ENCODE data around the gene CATSPERB. TPM values are rescaled to one million over a fixed set of nuclear protein-coding genes. Genes with fewer than 3 reads are reported as not detected.

Gene CATSPERB
- total RNA-seq, 4 donors from 2014 or later = 0.11 to 2.9 (median 0.91) TPM

DNA sequence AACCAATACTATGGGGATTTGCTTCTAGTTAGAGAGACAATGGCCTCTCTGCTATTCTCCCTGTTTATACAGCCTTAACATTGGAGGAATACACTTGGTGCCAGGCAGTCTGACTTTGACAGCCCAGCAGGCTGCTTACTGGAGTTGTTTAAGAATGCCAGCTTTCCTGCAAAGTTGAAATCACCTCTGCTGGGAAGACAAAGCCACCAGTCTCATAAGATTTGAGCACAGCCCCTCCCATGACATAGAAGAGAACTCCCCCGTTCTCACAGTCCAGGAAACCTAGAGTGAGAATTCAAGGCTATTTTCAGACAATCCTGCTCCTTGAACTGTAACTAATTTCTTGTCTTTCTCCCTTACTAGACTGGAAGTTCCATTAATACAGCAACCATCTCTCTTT lies 21.1 kb upstream of the CATSPERB start:
- intact Hi-C loops (cut with DNase I) = no loop called here
- Histone ChIP-seq H3K27ac (replicated peaks in 1 of 4) (peak overlapping the region in 2 of 4 donors; percentile 4 to 11), H3K4me1 (peaks cover 0 to 24% (median 10%) of the 10 kb centered on the region in 4 donors), H3K9me3 (no peaks in the 10 kb centered on the region), H3K4me3 (no peak overlapping the region), H3K27me3 (no peaks in the 10 kb centered on the region), H3K36me3 (no peaks in the 10 kb centered on the region)
- no peak for TF ChIP-seq EP300 (IDR thresholded peaks at IDR 0.05)
- TF ChIP-seq, protein P1, sequence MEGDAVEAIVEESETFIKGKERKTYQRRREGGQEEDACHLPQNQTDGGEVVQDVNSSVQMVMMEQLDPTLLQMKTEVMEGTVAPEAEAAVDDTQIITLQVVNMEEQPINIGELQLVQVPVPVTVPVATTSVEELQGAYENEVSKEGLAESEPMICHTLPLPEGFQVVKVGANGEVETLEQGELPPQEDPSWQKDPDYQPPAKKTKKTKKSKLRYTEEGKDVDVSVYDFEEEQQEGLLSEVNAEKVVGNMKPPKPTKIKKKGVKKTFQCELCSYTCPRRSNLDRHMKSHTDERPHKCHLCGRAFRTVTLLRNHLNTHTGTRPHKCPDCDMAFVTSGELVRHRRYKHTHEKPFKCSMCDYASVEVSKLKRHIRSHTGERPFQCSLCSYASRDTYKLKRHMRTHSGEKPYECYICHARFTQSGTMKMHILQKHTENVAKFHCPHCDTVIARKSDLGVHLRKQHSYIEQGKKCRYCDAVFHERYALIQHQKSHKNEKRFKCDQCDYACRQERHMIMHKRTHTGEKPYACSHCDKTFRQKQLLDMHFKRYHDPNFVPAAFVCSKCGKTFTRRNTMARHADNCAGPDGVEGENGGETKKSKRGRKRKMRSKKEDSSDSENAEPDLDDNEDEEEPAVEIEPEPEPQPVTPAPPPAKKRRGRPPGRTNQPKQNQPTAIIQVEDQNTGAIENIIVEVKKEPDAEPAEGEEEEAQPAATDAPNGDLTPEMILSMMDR (IDR thresholded peaks at IDR 0.05) = no peak
- no peak for TF ChIP-seq POLR2AphosphoS5 (IDR thresholded peaks at IDR 0.05)
- 67% methylated on average over 1 of the region's 1 CpG for WGBS
- DNase-seq (ENCODE audit: extremely low spot score) = no peak

- intact Hi-C loops (cut with DNase I) = no loop called here
- 94% methylated on average over 2 of the region's 2 CpGs for WGBS
- peaks cover 0 to 24% (median 10%) of the 10 kb centered on the region in 4 donors for H3K4me1 ChIP-seq
- H3K36me3 ChIP-seq = no peaks in the 10 kb centered on the region
- DNase-seq (ENCODE audit: extremely low spot score) = no peak
- no peaks in the 10 kb centered on the region for H3K27me3 ChIP-seq
- no peak overlapping the region for H3K27ac ChIP-seq (replicated peaks in 1 of 4)
- TF ChIP-seq EP300 (IDR thresholded peaks at IDR 0.05) = no peak
- TF ChIP-seq POLR2A (IDR thresholded peaks at IDR 0.05; ENCODE audit: low read depth) = no peak
- TF ChIP-seq, protein P1 (IDR thresholded peaks at IDR 0.05) = no peak
- no peak for TF ChIP-seq POLR2AphosphoS5 (IDR thresholded peaks at IDR 0.05)
- no peak overlapping the region for H3K4me3 ChIP-seq
- no peaks in the 10 kb centered on the region for H3K9me3 ChIP-seq
Observed at GRCh38 chr14:91751719-91752118, 19.8 kb upstream of the CATSPERB start.

- H3K9me3 ChIP-seq = no peaks in the 10 kb centered on the region
- TF ChIP-seq POLR2AphosphoS5 (IDR thresholded peaks at IDR 0.05) = no peak
- TF ChIP-seq POLR2A (IDR thresholded peaks at IDR 0.05; ENCODE audit: low read depth) = no peak
- TF ChIP-seq, protein P1 (IDR thresholded peaks at IDR 0.05) = no peak
- no peak for TF ChIP-seq EP300 (IDR thresholded peaks at IDR 0.05)
- no peaks in the 10 kb centered on the region for H3K27me3 ChIP-seq
- no peak overlapping the region for H3K27ac ChIP-seq (replicated peaks in 1 of 4)
- no peaks in the 10 kb centered on the region for H3K36me3 ChIP-seq
- intact Hi-C loops (cut with DNase I) = no loop called here
- no peak overlapping the region for H3K4me3 ChIP-seq
- peaks cover 0 to 27% (median 10%) of the 10 kb centered on the region in 4 donors for H3K4me1 ChIP-seq
- 94% methylated on average over 3 of the region's 3 CpGs for WGBS
- DNase-seq (ENCODE audit: extremely low spot score) = no peak
Observed at GRCh38 chr14:91750634-91751198, 18.8 kb upstream of the CATSPERB start.

DNA sequence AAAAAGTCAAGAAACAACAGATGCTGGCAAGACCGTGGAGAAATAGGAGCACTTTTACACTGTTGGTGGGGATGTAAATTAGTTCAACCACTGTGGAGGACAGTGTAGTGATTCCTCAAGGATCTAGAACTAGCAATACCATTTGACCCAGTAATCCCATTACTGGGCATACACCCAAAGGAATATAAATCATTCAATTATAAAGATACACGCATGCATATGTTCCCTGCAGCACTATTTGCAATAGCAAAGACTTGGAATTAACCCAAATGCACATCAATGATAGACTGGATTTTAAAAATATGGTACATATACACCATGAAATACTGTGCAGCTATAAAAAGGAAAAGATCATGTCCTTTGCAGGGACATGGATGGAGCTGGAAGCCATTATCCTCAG lies 18.0 kb upstream of the CATSPERB start:
- TF ChIP-seq, protein P1 (IDR thresholded peaks at IDR 0.05) = no peak
- TF ChIP-seq POLR2AphosphoS5 (IDR thresholded peaks at IDR 0.05) (no peak), EP300 (IDR thresholded peaks at IDR 0.05) (no peak), POLR2A (IDR thresholded peaks at IDR 0.05; ENCODE audit: low read depth) (no peak)
- intact Hi-C loops (cut with DNase I) = no loop called here
- DNase-seq (ENCODE audit: extremely low spot score) = no peak
- 48% methylated on average over 2 of the region's 2 CpGs for WGBS
- H3K9me3 ChIP-seq = no peaks in the 10 kb centered on the region
- peaks cover 0 to 28% (median 8%) of the 10 kb centered on the region in 4 donors for H3K4me1 ChIP-seq
- H3K27me3 ChIP-seq = no peaks in the 10 kb centered on the region
- no peak overlapping the region for H3K4me3 ChIP-seq
- H3K27ac ChIP-seq (replicated peaks in 1 of 4) = no peak overlapping the region
- H3K36me3 ChIP-seq = no peaks in the 10 kb centered on the region

GRCh38 chr14:91748049-91748448 lies 16.2 kb upstream of the CATSPERB start:
- Histone ChIP-seq H3K36me3 (no peaks in the 10 kb centered on the region), H3K27ac (replicated peaks in 1 of 4) (no peak overlapping the region), H3K4me3 (no peak overlapping the region), H3K27me3 (no peaks in the 10 kb centered on the region), H3K9me3 (no peaks in the 10 kb centered on the region), H3K4me1 (peaks cover 0 to 12% (median 2%) of the 10 kb centered on the region in 4 donors)
- DNase-seq (ENCODE audit: extremely low spot score) = no peak
- 94% methylated on average over 2 of the region's 2 CpGs for WGBS
- TF ChIP-seq, protein P1 (IDR thresholded peaks at IDR 0.05) = no peak
- TF ChIP-seq EP300 (IDR thresholded peaks at IDR 0.05) (no peak), POLR2AphosphoS5 (IDR thresholded peaks at IDR 0.05) (no peak), POLR2A (IDR thresholded peaks at IDR 0.05; ENCODE audit: low read depth) (no peak)
- intact Hi-C loops (cut with DNase I) = no loop called here

All from esophagus muscularis mucosa (tissue), 4 donors.